ENCODE results near the gene OSBPL2. TPM values are rescaled to one million over a fixed set of nuclear protein-coding genes. Genes with fewer than 3 reads are reported as not detected.

The OSBPL2 gene
- total RNA-seq, 1 experiment from 2014 or later: 49.5 TPM

DNA sequence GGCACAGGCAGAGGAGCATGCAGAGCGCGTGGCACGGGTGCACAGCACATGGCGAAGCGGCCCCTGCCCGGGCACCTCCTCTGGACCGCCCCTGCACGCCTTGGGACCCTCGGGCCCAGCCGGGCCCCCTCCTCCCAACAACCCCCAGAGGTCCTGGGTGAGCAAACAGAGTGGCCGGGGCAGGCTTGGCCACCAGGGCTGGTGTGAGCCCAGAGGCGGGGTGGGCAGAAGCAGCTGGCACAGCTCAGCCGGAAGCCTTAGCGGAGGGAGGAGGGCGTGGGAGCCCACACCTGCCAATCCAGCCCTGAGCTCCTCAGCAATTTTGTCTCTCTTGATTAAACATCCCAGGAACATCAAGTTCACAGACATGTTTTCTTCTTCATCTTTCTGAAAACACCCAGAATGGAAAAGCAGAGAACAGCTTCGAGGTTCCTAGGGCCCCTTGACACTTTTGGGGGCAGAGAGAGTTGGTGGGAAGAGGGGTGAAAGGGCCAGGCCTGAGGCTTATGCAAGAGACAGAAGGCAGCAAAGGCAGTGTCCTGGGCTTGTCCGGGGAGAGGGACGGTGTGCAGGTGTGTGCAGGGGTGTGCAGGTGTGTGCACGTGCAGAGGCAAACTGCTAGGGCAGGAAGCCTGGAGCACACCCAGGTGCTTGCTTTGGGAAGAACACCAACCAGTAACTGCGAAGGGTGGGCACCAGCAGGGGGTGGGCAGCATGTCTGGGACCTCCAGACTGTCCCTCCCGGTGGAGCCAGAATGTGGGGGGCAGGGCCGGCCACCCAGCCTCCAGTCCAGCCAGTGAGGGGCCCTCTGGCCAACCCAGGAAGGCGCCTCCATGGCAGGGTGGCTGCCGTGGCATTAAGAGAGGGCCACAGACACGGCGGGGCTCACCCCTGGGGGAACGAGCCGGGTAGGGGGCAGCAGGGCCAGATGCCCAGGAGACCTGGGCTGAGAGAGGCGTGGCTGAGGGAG, 23.0 kb upstream of the OSBPL2 start:
- no peaks in the 10 kb centered on the region for H3K9me3 Mint-ChIP-seq
- H3K27me3 Mint-ChIP-seq (ENCODE audit: low read depth): peaks cover 18% of the 10 kb centered on the region
- DNase-seq (ENCODE audit: low spot score) (no peak), ATAC-seq (no peak)
- ChIA-PET CTCF (no interaction called here), POLR2A (no interaction called here)
- TF ChIP-seq JAZF1 (CRISPR knock-in tag; IDR thresholded peaks at IDR 0.05): no peak
- no peak for TF ChIP-seq NFE2L1 (CRISPR knock-in tag; IDR thresholded peaks at IDR 0.05)
- TF ChIP-seq, protein P1, sequence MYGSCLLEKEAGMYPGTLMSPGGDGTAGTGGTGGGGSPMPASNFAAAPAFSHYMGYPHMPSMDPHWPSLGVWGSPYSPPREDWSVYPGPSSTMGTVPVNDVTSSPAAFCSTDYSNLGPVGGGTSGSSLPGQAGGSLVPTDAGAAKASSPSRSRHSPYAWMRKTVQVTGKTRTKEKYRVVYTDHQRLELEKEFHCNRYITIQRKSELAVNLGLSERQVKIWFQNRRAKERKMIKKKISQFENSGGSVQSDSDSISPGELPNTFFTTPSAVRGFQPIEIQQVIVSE (CRISPR knock-in tag; IDR thresholded peaks at IDR 0.05; ENCODE audit: borderline replicate concordance): no peak
- TF ChIP-seq, protein P2, sequence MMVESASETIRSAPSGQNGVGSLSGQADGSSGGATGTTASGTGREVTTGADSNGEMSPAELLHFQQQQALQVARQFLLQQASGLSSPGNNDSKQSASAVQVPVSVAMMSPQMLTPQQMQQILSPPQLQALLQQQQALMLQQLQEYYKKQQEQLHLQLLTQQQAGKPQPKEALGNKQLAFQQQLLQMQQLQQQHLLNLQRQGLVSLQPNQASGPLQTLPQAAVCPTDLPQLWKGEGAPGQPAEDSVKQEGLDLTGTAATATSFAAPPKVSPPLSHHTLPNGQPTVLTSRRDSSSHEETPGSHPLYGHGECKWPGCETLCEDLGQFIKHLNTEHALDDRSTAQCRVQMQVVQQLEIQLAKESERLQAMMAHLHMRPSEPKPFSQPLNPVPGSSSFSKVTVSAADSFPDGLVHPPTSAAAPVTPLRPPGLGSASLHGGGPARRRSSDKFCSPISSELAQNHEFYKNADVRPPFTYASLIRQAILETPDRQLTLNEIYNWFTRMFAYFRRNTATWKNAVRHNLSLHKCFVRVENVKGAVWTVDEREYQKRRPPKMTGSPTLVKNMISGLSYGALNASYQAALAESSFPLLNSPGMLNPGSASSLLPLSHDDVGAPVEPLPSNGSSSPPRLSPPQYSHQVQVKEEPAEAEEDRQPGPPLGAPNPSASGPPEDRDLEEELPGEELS (CRISPR knock-in tag; IDR thresholded peaks at IDR 0.05): no peak
- TF ChIP-seq RORB (CRISPR knock-in tag; IDR thresholded peaks at IDR 0.05): no peak
- TF ChIP-seq, protein P3, sequence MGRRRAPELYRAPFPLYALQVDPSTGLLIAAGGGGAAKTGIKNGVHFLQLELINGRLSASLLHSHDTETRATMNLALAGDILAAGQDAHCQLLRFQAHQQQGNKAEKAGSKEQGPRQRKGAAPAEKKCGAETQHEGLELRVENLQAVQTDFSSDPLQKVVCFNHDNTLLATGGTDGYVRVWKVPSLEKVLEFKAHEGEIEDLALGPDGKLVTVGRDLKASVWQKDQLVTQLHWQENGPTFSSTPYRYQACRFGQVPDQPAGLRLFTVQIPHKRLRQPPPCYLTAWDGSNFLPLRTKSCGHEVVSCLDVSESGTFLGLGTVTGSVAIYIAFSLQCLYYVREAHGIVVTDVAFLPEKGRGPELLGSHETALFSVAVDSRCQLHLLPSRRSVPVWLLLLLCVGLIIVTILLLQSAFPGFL (CRISPR knock-in tag; IDR thresholded peaks at IDR 0.05; ENCODE audit: borderline replicate concordance): no peak
- TF ChIP-seq, protein P4, sequence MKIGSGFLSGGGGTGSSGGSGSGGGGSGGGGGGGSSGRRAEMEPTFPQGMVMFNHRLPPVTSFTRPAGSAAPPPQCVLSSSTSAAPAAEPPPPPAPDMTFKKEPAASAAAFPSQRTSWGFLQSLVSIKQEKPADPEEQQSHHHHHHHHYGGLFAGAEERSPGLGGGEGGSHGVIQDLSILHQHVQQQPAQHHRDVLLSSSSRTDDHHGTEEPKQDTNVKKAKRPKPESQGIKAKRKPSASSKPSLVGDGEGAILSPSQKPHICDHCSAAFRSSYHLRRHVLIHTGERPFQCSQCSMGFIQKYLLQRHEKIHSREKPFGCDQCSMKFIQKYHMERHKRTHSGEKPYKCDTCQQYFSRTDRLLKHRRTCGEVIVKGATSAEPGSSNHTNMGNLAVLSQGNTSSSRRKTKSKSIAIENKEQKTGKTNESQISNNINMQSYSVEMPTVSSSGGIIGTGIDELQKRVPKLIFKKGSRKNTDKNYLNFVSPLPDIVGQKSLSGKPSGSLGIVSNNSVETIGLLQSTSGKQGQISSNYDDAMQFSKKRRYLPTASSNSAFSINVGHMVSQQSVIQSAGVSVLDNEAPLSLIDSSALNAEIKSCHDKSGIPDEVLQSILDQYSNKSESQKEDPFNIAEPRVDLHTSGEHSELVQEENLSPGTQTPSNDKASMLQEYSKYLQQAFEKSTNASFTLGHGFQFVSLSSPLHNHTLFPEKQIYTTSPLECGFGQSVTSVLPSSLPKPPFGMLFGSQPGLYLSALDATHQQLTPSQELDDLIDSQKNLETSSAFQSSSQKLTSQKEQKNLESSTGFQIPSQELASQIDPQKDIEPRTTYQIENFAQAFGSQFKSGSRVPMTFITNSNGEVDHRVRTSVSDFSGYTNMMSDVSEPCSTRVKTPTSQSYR (CRISPR knock-in tag; IDR thresholded peaks at IDR 0.05): no peak
- no peak for TF ChIP-seq GRHL2 (CRISPR knock-in tag; IDR thresholded peaks at IDR 0.05; ENCODE audit: insufficient replicate concordance, severe bottlenecking)
- TF ChIP-seq, protein P5, sequence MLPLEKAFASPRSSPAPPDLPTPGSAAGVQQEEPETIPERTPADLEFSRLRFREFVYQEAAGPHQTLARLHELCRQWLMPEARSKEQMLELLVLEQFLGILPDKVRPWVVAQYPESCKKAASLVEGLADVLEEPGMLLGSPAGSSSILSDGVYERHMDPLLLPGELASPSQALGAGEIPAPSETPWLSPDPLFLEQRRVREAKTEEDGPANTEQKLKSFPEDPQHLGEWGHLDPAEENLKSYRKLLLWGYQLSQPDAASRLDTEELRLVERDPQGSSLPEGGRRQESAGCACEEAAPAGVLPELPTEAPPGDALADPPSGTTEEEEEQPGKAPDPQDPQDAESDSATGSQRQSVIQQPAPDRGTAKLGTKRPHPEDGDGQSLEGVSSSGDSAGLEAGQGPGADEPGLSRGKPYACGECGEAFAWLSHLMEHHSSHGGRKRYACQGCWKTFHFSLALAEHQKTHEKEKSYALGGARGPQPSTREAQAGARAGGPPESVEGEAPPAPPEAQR (CRISPR knock-in tag; IDR thresholded peaks at IDR 0.05): no peak
- TF ChIP-seq, protein P6, sequence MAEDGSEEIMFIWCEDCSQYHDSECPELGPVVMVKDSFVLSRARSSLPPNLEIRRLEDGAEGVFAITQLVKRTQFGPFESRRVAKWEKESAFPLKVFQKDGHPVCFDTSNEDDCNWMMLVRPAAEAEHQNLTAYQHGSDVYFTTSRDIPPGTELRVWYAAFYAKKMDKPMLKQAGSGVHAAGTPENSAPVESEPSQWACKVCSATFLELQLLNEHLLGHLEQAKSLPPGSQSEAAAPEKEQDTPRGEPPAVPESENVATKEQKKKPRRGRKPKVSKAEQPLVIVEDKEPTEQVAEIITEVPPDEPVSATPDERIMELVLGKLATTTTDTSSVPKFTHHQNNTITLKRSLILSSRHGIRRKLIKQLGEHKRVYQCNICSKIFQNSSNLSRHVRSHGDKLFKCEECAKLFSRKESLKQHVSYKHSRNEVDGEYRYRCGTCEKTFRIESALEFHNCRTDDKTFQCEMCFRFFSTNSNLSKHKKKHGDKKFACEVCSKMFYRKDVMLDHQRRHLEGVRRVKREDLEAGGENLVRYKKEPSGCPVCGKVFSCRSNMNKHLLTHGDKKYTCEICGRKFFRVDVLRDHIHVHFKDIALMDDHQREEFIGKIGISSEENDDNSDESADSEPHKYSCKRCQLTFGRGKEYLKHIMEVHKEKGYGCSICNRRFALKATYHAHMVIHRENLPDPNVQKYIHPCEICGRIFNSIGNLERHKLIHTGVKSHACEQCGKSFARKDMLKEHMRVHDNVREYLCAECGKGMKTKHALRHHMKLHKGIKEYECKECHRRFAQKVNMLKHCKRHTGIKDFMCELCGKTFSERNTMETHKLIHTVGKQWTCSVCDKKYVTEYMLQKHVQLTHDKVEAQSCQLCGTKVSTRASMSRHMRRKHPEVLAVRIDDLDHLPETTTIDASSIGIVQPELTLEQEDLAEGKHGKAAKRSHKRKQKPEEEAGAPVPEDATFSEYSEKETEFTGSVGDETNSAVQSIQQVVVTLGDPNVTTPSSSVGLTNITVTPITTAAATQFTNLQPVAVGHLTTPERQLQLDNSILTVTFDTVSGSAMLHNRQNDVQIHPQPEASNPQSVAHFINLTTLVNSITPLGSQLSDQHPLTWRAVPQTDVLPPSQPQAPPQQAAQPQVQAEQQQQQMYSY (CRISPR knock-in tag; IDR thresholded peaks at IDR 0.05): no peak
- H3K36me3 Mint-ChIP-seq: no peaks in the 10 kb centered on the region
- peaks cover 9% of the 10 kb centered on the region for H3K4me1 Mint-ChIP-seq
- no peak overlapping the region for H3K27ac Mint-ChIP-seq
- H3K4me3 Mint-ChIP-seq: no peak overlapping the region

All from WTC11 (cell line).